NB4 (cell line): ENCODE results near the gene FNDC11.

Source experiments
- CTCF ChIP-seq: IDR thresholded peaks from one replicate; pipeline ENCODE4 v1.5.1; 2012; ENCODE audit warnings: low read depth, low read length
- POLR2A ChIP-seq: IDR thresholded peaks from 2 replicates; pipeline ENCODE4 v1.6.1; 2011; ENCODE audit warnings: mild to moderate bottlenecking; ENCODE audit not compliant: insufficient read length; ENCODE audit errors: extremely low read depth

DNA sequence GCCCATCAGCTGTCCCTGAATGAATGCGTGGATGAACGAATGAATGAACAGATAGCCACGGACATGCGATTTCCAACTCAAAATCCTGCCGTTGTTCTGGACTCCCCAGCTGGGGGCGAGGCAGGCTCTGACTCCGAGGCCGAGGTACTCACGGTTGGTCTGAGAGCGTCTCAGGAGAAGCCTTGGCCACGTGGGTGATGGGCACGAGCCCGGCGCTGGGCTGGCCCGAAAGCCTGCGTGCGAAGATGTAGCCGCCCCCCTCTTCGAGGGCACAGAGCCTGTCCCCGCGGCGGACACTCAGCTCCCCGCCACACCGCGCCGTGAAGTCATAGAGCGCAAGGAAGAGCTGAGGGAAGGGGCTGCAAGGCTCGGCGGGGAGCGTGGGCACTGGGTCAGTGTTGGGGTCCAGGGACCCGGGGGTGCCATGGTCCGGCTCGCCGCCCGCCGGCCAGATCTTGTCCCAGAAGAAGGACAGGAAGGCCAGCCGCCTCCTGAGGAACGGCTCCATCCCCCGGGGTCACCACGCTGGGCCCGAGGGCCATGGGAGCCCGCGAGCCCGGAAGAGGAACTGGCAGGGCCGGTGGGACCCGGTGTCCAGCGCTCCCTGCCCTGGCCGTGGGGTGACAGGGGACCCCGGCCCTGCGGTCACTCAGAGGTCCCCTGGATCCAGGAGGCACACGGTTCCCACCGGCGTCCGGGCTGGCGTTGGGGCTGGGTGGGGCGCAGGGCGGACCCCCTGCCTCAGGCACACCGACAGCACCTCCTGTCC lies 6.8 kb upstream of the FNDC11 start:
- no peak for TF ChIP-seq CTCF
- no peak for TF ChIP-seq POLR2A
